ENCODE results near the gene EMP3. TPM values are rescaled to one million over a fixed set of nuclear protein-coding genes. Genes with fewer than 3 reads are reported as not detected.
"Not testable (repeated sequence)": the region's sequence is repeated elsewhere in the genome, so short reads cannot be mapped to it uniquely, and the experiment has no call there.

EMP3 gene
- total RNA-seq, 8 experiments from 2014 or later, result 5.3 to 382 (median 35.3) TPM

GRCh38 chr19:48371771-48372170 lies 46.4 kb downstream of the EMP3 start:
- H3K4me1 ChIP-seq (replicated peaks in 1 of 2); H3K27ac ChIP-seq; ATAC-seq (replicated peaks in 6 of 8); H3K4me3 ChIP-seq; in situ Hi-C loops (cut with MboI; ENCODE audit: low pct_unique_long_range_greater_than_20kb in 2 of 9, low sequenced_read_pairs in 9 of 9, unreplicated experiment in 9 of 9): not testable (repeated sequence)
- WGBS, 10 experiments, result 93 to 100% (median 94%) methylated on average over 1 to 5 of the region's 5 CpGs; no CpG with 5 or more reads in 4 of the 10 experiments

DNA sequence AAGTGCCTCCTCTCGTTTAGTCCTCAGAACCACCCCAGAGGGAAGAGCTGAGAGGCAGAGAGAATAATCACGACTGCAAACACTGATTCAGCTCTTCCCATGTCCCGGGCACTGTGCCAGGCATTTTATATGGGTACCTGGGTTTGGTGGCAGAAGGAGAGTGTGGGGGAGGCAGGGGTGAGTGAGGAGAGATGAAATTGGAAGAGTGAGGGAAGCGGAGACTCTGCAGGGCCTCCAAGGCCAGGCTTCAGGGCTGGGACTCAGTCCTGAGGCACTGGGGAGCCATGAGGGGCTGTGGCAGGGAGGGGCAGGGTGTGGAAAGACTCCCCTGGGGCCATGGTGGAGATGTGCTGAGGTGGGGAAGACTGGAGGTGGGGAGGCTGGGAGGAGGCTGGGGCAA lies 47.6 kb downstream of the EMP3 start:
- in situ Hi-C loops (cut with MboI; ENCODE audit: low pct_unique_long_range_greater_than_20kb in 2 of 9, low sequenced_read_pairs in 9 of 9, unreplicated experiment in 9 of 9), result no loop called here
- peaks cover 0 to 3% of the 10 kb centered on the region in 2 donors for H3K4me1 ChIP-seq (replicated peaks in 1 of 2)
- ATAC-seq (replicated peaks in 6 of 8), result peak; percentile 3 to 63 (median 53)
- WGBS, 10 experiments, result 17 to 80% (median 50%) methylated on average over 1 to 3 of the region's 4 CpGs; no CpG with 5 or more reads in 5 of the 10 experiments
- H3K4me3 ChIP-seq, result no peak overlapping the region
- H3K27ac ChIP-seq, result no peak overlapping the region

- 80 to 100% (median 89%) methylated on average over 1 to 3 of the region's 11 CpGs; no CpG with 5 or more reads in 7 of the 10 experiments for WGBS, 10 experiments
- in situ Hi-C loops (cut with MboI; ENCODE audit: low pct_unique_long_range_greater_than_20kb in 2 of 9, low sequenced_read_pairs in 9 of 9, unreplicated experiment in 9 of 9), result no loop called here
- H3K4me3 ChIP-seq, result no peak overlapping the region
- H3K27ac ChIP-seq, result no peak overlapping the region
- H3K4me1 ChIP-seq (replicated peaks in 1 of 2), result peaks cover 0 to 3% of the 10 kb centered on the region in 2 donors
- ATAC-seq (replicated peaks in 6 of 8), result no peak
Measured at GRCh38 chr19:48373567-48373966, 48.2 kb downstream of the EMP3 start.

- no peak for ATAC-seq (replicated peaks in 6 of 8)
- no peaks in the 10 kb centered on the region for H3K4me1 ChIP-seq (replicated peaks in 1 of 2)
- no peak overlapping the region for H3K27ac ChIP-seq
- in situ Hi-C loops (cut with MboI; ENCODE audit: low pct_unique_long_range_greater_than_20kb in 2 of 9, low sequenced_read_pairs in 9 of 9, unreplicated experiment in 9 of 9), result no loop called here
- 83 to 100% (median 94%) methylated on average over 2 to 9 of the region's 10 CpGs; no CpG with 5 or more reads in 3 of the 10 experiments for WGBS, 10 experiments
- no peak overlapping the region for H3K4me3 ChIP-seq
Measured at GRCh38 chr19:48378194-48378570, 52.8 kb downstream of the EMP3 start.

DNA sequence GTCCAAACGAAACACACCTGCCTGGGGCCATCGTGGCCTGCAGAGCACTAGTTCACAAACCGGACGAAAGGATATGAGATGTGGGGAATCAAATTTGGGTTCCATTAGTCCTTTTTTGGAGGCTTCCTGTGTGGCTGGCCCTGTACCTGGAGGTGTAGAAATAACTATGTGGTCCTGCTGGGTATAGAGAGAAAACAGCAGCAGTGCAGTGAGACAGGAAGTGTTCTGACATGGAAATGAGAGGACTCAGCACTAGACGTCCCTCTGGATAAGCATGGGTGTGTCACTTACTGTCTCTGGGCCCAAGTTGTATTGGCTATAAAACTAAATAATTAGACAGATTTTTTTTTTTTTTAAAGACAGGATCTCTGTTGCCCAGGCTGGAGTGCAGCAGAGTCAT lies 53.7 kb downstream of the EMP3 start:
- Histone ChIP-seq H3K4me3 (no peak overlapping the region), H3K27ac (no peak overlapping the region), H3K4me1 (replicated peaks in 1 of 2) (no peaks in the 10 kb centered on the region)
- in situ Hi-C loops (cut with MboI; ENCODE audit: low pct_unique_long_range_greater_than_20kb in 2 of 9, low sequenced_read_pairs in 9 of 9, unreplicated experiment in 9 of 9), result no loop called here
- ATAC-seq (replicated peaks in 6 of 8), result peak in 6 of 8 experiments; percentile 19 to 97 (median 46)
- WGBS, 10 experiments, result 0 to 92% (median 75%) methylated on average over 1 to 5 of the region's 5 CpGs; no CpG with 5 or more reads in 1 of the 10 experiments

Other genes with a start within 250 kb of the EMP3 start
- 10 to 100 TPM in 4 of 8 experiments, 1 to 10 TPM in 4; 3.5 to 20.5 (median 8.9) TPM for gene PLA2G4C, start 214.7 kb upstream of the EMP3 start, total RNA-seq
- 10 to 100 TPM; 12.8 to 54.4 (median 24.0) TPM for gene LIG1, start 155.2 kb upstream of the EMP3 start, total RNA-seq
- gene ZSWIM9, start 154.9 kb upstream of the EMP3 start, total RNA-seq, result 1 to 10 TPM; 1.1 to 3.9 (median 2.4) TPM
- 10 to 100 TPM; 12.3 to 35.1 (median 16.8) TPM for gene CARD8, start 69.6 kb upstream of the EMP3 start, total RNA-seq
- 1 to 10 TPM in 6 of 8 experiments, under 1 TPM in 2; 0.15 to 6.4 (median 4.0) TPM for gene ZNF114, start 55.5 kb upstream of the EMP3 start, total RNA-seq
- 10 to 100 TPM in 1 of 8 experiments, 1 to 10 TPM in 7; 4.0 to 12.7 (median 7.9) TPM for gene TMEM143, start 38.4 kb downstream of the EMP3 start, total RNA-seq
- 1 to 10 TPM in 1 of 8 experiments, not detected in 7; 1.4 TPM for gene SYNGR4, start 38.8 kb downstream of the EMP3 start, total RNA-seq
- gene KDELR1, start 66.0 kb downstream of the EMP3 start, total RNA-seq, result 100 to 1,000 TPM in 4 of 8 experiments, 10 to 100 TPM in 4; 79.6 to 120 (median 96.8) TPM
- gene GRIN2D, start 68.1 kb downstream of the EMP3 start, total RNA-seq, result 1 to 10 TPM in 4 of 8 experiments, under 1 TPM in 4; 0.31 to 3.2 (median 1.2) TPM
- 10 to 100 TPM; 10.6 to 46.5 (median 21.8) TPM for gene GRWD1, start 120.4 kb downstream of the EMP3 start, total RNA-seq
- 1 to 10 TPM in 3 of 8 experiments, under 1 TPM in 5; 0.49 to 1.3 (median 0.86) TPM for gene KCNJ14, start 130.0 kb downstream of the EMP3 start, total RNA-seq
- 10 to 100 TPM; 17.3 to 84.5 (median 39.3) TPM for gene CYTH2, start 143.8 kb downstream of the EMP3 start, total RNA-seq
- gene LMTK3, start 186.3 kb downstream of the EMP3 start, total RNA-seq, result 10 to 100 TPM in 3 of 8 experiments, 1 to 10 TPM in 2, under 1 TPM in 3; 0.25 to 17.5 (median 6.1) TPM
- 1 to 10 TPM in 1 of 8 experiments, under 1 TPM in 7; 0.16 to 1.9 (median 0.54) TPM for gene SULT2B1, start 226.6 kb downstream of the EMP3 start, total RNA-seq

All from motor neuron (in vitro differentiated cells).